ENCODE results near the gene RORC.
"Not testable (repeated sequence)": the region's sequence is repeated elsewhere in the genome, so short reads cannot be mapped to it uniquely, and the experiment has no call there.

The RORC gene

DNA sequence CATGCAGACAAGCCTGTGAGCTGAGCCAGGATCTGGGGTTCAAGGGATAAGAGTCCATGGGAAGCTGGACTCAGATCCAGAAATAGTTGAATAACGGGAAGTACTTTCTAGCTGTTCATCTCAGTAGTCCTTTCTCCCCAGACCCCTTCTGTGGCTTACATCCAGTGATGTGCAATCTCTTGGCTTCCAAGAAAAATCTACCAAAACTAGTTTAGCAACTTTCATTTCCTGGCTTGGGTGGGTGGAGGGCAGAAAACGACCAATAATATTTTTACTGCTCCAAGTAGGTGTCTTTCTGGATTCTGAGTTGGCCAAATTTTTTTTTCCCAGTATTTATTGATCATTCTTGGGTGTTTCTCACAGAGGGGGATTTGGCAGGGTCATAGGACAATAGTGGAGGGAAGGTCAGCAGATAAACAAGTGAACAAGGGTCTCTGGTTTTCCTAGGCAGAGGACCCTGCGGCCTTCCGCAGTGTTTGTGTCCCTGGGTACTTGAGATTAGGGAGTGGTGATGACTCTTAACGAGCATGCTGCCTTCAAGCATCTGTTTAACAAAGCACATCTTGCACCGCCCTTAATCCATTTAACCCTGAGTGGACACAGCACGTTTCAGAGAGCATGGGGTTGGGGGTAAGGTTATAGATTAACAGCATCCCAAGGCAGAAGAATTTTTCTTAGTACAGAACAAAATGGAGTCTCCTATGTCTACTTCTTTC, 63.1 kb downstream of the RORC start:
- DNase-seq: not testable (repeated sequence)

DNA sequence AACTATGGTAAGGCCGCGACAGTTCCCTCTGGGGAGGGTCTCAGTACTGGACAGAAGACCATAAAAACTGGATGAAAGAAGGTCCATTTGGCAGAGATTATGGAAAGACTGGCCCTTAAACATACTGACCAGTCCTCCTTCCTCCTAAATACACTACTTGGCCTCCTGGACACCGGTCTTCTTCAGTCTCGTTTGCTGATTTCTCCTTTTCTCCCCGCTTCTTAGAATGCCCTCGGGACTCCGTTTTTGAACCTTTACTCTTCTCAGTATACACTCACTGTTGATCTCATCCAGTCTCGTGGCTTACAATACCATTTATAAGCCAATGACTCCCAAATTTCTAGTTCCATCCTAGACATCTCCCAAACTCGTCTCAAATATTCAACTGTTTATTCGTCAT, 67.6 kb downstream of the RORC start:
- DNase-seq: no peak

DNA sequence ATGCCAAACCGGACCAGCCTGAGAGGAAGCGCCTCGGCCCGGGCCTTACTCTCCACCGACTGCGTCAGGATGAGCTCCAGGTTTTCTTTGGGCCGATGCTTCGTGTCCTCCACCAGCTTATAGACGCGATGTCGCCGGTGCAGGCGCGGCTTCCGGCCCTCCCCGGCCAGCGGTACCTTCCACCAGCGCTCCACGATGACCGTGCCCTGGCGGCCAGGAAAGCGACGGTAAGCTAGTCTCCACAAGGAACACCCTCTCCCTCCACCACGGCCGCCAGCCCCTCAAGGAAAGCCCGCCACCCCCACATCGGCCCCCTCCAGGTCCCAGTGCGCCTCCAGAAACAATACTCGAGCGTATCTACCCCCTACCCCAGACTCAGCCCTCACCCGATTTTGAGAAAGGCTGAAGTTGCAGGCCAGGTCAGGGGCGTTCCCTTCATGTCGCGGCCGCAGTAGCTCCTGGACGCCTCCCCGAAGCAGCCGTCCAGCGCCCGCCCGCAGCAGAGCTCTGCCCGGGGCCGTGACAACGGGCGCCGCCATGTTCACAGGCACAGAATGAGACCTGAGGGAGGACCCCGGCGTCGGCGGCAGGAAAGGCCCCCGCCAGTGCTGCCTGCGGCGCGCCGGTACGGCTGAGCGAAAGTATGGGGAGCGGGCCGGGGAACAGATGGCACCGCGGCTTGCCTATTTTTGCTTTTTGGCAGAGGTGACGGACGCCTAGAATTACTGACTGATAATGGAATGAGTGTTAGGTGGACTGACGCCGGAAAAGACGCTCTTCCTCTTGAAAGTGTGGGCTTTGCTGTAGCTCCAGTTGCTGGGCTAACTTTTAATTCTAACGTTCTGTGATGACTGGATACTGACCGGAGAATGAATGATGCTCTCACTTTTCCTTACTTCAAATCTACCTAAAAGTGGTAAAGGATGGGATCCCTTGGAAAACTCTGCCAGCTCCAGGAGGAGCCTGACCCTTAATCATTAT, 68.4 kb downstream of the RORC start, which contains the start of gene MRPL9:
MRPL9 (minus strand) TSS at position 556 of the 981 bp plus-strand sequence; CDS start at position 539, 17 bp downstream.
- peak; percentile 80 to 89 for DNase-seq

DNA sequence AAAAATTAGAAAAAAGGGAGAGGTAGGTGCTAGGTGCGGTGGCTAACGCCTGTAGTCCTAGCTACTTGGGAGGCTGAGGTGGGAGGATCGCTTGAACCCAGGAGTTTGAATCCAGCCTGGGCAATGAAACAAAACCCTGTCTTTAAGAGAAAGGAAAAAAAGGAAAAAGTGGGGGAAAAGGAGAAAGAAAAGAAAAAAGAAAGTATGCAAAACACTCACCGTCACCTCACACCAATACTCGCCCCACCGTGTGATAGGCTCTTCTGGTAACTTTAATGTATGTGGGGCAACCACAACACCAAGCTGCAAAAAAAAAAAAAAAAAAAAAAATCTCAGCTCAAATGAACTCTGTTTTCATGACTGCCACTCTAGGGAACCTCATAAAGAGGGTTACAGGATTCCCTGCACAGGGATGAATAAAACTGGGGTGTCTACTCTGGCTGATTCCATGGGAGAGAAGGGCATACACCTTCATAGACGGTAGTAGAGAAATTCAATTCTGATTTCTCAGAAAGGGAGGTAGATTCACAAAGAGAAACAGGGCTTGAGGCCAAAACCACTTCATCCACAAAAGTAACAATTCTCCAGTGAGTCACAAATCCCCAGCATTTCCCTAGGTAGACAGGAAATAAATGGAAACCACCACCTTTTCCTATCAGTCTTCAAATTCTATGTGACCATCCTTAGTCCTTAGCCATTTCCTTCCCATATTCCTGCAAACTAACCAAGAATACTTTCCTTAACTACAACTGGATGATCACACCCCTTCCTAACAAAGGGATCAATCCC, 70.8 kb downstream of the RORC start:
- no peak for DNase-seq

DNA sequence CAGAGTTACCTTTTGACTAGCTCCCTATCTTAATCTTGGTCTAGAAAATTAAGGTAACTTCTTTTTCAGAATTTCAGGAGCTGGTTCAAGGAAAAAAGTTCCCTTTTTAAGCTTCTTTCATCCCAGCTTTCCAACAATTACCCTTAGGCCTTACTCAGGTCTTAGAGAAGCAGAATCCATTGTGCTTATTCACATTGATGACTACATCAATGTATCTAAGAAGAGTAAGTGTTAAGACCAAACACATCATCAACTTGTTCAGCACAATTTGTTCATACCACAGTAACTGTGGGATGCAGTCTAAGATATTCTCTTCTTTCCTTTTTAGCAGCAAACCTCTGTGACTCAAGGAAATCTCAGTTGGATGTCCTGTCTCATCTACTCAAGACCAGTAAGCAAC, 72.4 kb downstream of the RORC start:
- no peak for DNase-seq

DNA sequence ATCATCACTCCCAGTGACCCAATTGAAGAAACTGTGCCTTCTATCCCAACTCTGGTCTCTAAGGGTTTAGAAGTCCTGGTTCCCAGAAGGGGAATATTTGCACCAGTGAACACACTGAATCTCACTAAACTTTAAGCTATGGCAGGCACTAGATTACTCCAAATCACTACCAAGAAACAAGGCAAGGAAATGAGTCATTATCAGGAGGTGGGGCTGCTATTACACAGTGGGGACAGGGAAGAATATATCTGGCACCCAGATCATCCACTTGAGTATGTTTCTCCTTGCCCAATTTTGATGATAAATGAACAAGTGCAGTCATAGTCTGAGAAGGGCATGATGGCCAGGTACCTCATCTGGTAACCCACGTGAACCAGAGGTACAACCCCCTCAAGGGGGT, 75.3 kb downstream of the RORC start:
- no peak for DNase-seq

Data from NCI-H187 (cell line).